VCaP (cell line): Measurements from ENCODE around the gene D2HGDH.
A peak's percentile ranks its signal among the peaks of the same experiment; 100 is the strongest.

Source experiments
- H3K27ac ChIP-seq: fragments of 450-650 bp; 2 replicates; pipeline ENCODE4 v1.5.1; 2017
- TF ChIP-seq, protein P1 (sequence below): fragments of 450-650 bp; conservative IDR thresholded peaks from 2 replicates; pipeline ENCODE4 v1.5.1; 2017; ENCODE audit warnings: mild to moderate bottlenecking, moderate library complexity

D2HGDH gene

DNA sequence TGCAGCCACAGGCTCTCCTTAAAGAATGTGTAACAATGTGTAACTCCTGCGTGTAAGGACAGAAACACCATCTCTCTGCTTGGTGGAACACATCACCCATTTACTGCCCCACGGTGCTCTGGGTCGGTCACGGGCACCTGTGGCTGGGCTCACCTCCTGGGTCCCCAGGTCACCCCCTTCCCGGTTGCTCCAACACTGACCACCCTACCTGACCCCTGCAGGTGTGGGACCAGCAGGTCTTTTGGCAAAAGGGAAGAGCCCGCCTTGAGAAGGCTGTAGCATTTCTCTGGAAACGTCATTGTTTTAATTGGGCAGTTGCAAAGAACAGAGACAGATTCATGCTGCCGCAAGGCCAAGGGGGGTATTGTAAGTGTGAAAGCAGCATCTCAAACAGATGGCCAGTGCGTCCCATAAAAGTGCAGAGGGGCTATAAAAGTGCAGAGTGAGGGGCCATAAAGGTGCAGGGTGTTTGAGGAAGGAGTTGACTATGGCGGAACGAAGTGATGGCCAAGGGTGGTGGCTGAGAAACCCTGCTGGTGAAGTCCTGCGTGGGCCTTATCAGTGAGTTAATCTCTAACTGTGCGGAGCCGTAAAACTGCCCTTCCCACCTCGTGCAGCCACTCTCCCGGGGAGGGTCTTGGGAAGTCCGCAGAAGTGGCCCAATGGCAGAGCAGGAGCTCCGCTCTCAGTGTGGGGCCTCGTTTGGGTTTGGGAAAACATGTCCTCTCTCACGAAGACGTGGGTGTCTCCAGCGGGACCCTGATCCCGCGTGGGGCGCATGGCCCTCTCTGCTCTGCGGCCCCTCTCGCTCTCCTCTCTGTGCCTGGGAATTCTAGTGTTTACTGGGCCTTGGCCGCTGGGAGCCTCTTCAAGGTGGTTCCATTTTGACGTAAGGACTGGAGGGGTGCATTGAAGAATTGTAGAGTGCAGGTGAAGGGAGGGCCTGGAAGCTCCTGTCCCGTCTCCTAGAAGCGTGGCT is 60.9 kb downstream of the D2HGDH start:
- H3K27ac ChIP-seq: no peak overlapping the region
- TF ChIP-seq, protein P1, sequence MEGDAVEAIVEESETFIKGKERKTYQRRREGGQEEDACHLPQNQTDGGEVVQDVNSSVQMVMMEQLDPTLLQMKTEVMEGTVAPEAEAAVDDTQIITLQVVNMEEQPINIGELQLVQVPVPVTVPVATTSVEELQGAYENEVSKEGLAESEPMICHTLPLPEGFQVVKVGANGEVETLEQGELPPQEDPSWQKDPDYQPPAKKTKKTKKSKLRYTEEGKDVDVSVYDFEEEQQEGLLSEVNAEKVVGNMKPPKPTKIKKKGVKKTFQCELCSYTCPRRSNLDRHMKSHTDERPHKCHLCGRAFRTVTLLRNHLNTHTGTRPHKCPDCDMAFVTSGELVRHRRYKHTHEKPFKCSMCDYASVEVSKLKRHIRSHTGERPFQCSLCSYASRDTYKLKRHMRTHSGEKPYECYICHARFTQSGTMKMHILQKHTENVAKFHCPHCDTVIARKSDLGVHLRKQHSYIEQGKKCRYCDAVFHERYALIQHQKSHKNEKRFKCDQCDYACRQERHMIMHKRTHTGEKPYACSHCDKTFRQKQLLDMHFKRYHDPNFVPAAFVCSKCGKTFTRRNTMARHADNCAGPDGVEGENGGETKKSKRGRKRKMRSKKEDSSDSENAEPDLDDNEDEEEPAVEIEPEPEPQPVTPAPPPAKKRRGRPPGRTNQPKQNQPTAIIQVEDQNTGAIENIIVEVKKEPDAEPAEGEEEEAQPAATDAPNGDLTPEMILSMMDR: no peak

DNA sequence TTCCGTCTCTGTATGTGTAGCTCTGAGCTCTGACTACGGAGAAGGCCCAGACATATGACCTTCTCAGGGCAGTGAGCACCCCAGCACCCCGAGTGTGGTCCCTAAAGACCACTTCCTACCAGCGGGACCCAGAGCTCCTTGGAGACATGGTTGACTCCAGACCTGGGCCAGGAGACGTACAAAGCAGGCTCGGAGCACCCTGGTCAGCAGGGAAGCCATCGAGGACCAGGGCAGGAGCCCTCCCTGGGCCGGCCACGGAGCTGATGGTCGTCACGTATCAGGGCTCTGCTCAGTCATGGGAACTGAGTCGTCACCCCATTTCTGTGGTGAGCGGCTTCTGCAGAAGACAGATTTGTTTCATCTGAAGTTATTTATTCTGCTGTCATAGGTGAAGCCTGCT is 61.8 kb downstream of the D2HGDH start:
- H3K27ac ChIP-seq: no peak overlapping the region

DNA sequence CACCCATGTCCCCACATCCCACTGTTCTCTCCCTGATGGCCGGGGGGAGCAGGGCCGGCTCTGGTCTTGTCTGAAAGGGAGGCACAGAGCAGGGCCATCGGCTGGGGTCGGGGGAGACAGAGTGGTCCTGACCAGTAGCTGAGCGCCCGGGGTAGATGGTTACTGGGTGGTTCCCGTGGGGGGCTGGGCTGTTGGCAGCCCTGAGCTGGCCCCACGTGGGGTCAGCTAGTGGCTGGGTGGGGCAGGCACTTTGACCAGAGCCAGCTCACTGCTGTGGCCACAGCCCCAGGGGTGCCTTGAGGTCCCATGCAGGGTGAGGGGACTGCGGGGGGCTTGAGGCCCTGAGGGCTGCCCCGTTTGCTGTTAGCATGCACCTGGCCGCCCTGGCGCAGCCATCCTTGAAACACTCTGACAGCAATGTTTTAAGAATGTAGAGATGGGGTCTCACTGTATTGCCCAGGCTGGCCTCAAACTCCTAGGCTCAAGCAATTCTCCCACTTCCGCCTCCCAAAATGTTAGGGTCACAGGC is 62.2 kb downstream of the D2HGDH start:
- H3K27ac ChIP-seq: no peak overlapping the region
- TF ChIP-seq, protein P1: no peak

More for the DNA sequence above, 61.8 kb downstream of the D2HGDH start:
- TF ChIP-seq, protein P1: no peak

DNA sequence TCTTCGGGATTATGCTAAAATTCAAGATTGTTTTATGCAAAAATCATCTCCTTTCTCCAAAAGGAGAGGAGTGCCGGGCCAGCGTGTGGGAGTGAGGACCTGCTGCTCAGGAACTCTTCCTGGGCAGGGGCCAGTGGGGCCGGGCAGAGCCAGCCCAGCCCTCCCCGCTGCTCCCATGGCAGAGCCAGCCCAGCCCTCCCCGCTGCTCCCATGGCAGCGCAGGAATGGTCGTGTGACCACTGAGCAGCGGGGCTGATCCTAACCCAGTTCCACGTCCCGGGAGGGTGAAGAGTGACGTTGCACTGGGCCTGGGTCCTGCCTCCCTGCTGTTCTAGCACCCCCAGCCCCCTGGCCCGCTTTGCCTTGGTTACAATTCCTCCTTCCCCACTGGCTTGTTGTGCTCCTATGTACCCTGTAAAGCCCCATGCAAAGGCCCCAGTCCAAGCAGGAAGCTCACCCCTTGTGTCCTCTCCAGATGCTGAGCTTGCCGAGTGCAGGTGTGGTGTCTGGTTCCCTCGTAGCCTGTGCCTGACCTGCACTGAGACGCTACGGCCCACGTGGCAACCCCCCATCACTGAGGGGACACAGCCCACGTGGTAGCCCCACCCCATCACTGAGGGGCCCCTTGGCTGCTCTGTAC is 63.1 kb downstream of the D2HGDH start:
- H3K27ac ChIP-seq: peak overlapping the region; percentile 27; the same call in 1 of the 2 replicates

DNA sequence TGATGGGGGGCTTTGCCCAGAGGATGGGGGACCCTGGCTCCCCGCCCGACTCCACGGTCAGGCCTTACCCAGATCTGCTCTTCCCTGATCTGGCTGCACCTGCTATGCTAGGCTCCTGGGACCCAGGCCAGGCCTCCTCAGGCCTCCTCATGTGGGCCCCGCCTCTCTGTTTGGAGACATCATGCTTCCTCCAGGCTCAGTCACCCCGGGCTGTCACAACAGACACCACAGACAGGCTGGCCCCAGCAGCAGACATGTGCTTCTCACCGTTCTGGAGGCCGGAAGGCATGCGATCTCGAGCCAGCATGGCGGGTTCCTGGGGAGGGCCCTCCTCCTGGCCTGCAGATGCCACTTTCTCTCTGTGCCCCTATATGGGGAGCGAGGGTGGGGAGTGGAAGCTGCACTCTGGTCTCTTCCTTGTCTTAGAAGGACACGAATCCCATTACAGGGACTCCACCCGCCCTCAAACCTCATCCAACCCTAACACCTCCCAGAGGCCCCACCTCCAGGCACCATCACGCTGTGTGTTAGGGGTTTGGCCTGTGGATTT is 63.7 kb downstream of the D2HGDH start:
- H3K27ac ChIP-seq: peak overlapping the region; percentile 27
- TF ChIP-seq, protein P1: no peak

More for the DNA sequence above, 63.1 kb downstream of the D2HGDH start:
- TF ChIP-seq, protein P1: no peak

DNA sequence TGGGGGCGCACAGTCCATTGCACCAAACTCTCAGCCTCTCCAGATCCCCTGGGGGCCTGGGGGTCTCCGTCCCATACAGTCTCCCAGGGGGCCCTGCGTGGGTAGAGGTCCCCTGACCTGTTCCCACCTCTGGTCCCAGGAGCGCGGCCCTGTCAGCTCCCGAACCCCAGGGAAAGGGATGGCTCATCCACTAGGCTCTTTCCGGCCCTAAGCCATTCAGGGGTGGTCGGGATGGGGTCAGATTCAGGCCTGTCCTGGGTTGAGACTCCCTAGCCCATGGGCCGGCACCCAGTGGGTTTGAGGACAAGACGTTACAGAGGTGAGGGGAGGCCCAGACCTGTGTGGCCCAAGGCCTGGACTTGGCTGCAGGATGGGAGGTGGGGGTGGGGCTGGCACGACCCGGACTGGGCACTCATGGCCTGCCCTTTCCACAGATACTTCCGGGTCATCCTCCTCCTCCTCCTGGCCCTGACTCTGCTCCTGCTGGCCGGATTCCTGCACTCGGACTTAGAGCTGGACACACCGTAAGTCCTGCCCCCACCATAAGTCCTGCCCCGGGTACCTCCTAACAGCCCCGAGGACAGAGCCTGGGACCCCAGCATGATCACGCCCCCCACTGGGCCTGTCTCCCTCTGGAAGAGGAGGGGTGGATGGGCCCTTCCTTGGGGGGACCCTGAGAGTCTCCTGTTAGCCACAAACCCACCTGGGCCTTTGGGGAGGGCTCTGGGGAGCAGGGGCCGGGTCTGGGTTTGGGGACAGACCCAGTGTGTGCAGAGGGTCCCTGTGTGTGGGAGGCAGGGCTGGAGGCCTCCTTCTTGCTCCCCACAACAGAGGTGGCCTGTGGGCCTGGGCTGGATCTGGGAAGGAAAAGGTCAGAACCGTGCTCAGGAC is 64.4 kb downstream of the D2HGDH start:
- peak overlapping the region; percentile 27 for H3K27ac ChIP-seq
- TF ChIP-seq, protein P1: no peak
